Keratinocyte (primary cell): ENCODE results near the gene KRT33A.

ENCODE experiments used
- CTCF ChIP-seq, 3 experiments: IDR thresholded peaks in 1 of 3; conservative IDR thresholded peaks in 1 of 3; optimal IDR thresholded peaks in 1 of 3; 2 replicates in 2 of 3; 3 replicates in 1 of 3; pipeline versions ENCODE3 to v1.5.1; 2011; ENCODE audit warnings: low read length in 3 of 3, mild to moderate bottlenecking in 3 of 3, moderate library complexity in 2 of 3, control low read depth in 1 of 3, inconsistent platforms in 1 of 3; ENCODE audit not compliant: insufficient read depth in 2 of 3; ENCODE audit errors: extremely low read depth in 1 of 3
- EZH2 ChIP-seq: IDR thresholded peaks from one replicate; pipeline ENCODE4 v1.6.1; 2012; ENCODE audit warnings: inconsistent platforms, mild to moderate bottlenecking, low read length, moderate library complexity

GRCh38 chr17:41311111-41311510, 39.5 kb downstream of the KRT33A start:
- no peak for TF ChIP-seq CTCF (optimal IDR thresholded peaks at IDR 0.05 in 1 of 3, IDR thresholded peaks at IDR 0.05 in 1 of 3, conservative IDR thresholded peaks at IDR 0.05 in 1 of 3; ENCODE audit: extremely low read depth in 1 of 3, insufficient read depth in 2 of 3, low read length in 3 of 3)
- TF ChIP-seq EZH2, result no peak
